ENCODE measurements around the gene LYSMD4. TPM values are rescaled to one million over a fixed set of nuclear protein-coding genes. Genes with fewer than 3 reads are reported as not detected.
"Not testable (repeated sequence)": the region's sequence is repeated elsewhere in the genome, so short reads cannot be mapped to it uniquely, and the experiment has no call there.

LYSMD4 gene
- total RNA-seq, 3 donors from 2014 or later: 12.1 to 16.0 (median 12.2) TPM

DNA sequence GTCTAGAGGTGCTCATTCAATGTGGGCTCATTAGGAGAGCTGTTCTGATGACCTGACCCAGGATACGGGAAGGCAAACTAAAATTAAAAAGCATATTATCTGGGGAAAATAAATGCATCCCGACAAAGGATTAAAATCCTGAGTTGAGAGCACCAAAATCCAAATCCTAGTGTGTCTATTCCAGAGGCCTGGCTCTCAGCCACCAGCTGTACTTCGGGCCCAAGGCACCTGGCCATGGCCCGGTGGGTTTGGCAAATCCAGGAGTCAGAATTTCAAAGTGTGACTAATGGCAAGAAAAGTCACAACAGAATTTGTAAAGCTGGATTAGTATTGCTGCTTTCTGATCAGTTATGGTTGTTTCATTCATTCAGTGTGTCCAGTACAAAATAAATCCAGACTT lies 2.6 kb upstream of the LYSMD4 start:
- DNase-seq (ENCODE audit: low spot score in 2 of 2): no peak
- Histone ChIP-seq H3K9me3 (no peaks in the 10 kb centered on the region), H3K36me3 (no peaks in the 10 kb centered on the region), H3K4me3 (no peak overlapping the region), H3K4me1 (peaks cover 0 to 5% of the 10 kb centered on the region in 2 donors), H3K27ac (no peak overlapping the region), H3K27me3 (no peaks in the 10 kb centered on the region)
- intact Hi-C loops (cut with DNase I; ENCODE audit: low total_unique reads): no loop called here
- no peak for TF ChIP-seq POLR2A (IDR thresholded peaks at IDR 0.05)
- TF ChIP-seq, protein P1, sequence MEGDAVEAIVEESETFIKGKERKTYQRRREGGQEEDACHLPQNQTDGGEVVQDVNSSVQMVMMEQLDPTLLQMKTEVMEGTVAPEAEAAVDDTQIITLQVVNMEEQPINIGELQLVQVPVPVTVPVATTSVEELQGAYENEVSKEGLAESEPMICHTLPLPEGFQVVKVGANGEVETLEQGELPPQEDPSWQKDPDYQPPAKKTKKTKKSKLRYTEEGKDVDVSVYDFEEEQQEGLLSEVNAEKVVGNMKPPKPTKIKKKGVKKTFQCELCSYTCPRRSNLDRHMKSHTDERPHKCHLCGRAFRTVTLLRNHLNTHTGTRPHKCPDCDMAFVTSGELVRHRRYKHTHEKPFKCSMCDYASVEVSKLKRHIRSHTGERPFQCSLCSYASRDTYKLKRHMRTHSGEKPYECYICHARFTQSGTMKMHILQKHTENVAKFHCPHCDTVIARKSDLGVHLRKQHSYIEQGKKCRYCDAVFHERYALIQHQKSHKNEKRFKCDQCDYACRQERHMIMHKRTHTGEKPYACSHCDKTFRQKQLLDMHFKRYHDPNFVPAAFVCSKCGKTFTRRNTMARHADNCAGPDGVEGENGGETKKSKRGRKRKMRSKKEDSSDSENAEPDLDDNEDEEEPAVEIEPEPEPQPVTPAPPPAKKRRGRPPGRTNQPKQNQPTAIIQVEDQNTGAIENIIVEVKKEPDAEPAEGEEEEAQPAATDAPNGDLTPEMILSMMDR (IDR thresholded peaks at IDR 0.05): no peak
- no peak for TF ChIP-seq POLR2AphosphoS5 (IDR thresholded peaks at IDR 0.05)

DNA sequence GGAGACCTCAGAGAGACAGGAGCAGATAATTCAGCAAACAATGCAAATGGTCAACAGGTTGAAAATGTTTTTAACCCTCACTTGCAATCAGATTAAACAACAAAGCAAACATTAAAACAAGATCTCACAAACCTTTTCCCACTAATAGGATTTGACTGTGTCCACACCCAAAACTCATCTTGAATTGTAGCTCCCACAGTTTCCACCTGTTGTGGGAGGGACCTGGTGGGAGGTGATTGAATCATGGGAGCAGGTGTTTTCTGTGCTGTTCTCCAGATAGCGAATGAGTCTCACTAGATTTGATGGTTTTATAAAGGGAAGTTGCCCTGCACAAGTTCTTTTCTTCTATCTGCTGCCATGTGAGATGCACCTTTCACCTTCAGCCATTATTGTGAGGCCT lies 1.3 kb upstream of the LYSMD4 start:
- no peak for DNase-seq (ENCODE audit: low spot score in 2 of 2)
- peaks cover 0 to 5% of the 10 kb centered on the region in 2 donors for H3K4me1 ChIP-seq
- intact Hi-C loops (cut with DNase I; ENCODE audit: low total_unique reads): no loop called here
- TF ChIP-seq POLR2AphosphoS5 (IDR thresholded peaks at IDR 0.05) (no peak), POLR2A (IDR thresholded peaks at IDR 0.05) (no peak)
- TF ChIP-seq, protein P1 (IDR thresholded peaks at IDR 0.05): no peak
- no peak overlapping the region for H3K27ac ChIP-seq
- H3K36me3 ChIP-seq: no peaks in the 10 kb centered on the region
- no peaks in the 10 kb centered on the region for H3K27me3 ChIP-seq
- no peak overlapping the region for H3K4me3 ChIP-seq
- H3K9me3 ChIP-seq: no peaks in the 10 kb centered on the region

DNA sequence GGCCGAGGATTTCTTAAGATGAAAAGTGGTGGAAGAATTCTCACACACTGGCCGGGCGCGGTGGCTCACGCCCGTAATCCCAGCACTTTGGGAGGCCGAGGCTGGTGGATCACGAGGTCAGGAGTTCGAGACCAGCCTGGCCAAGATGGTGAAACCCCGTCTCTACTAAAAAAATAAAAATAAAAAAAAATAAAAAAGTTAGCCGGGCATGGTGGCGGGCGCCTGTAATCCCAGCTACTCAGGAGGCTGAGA lies 729 bp upstream of the LYSMD4 start:
- Histone ChIP-seq H3K27ac (peak overlapping the region; percentile 90 to 93), H3K4me3 (peak overlapping the region; percentile 85 to 98 (median 95))
- H3K36me3 ChIP-seq; intact Hi-C loops (cut with DNase I; ENCODE audit: low total_unique reads); DNase-seq (ENCODE audit: low spot score in 2 of 2); H3K4me1 ChIP-seq; H3K27me3 ChIP-seq; H3K9me3 ChIP-seq: not testable (repeated sequence)

DNA sequence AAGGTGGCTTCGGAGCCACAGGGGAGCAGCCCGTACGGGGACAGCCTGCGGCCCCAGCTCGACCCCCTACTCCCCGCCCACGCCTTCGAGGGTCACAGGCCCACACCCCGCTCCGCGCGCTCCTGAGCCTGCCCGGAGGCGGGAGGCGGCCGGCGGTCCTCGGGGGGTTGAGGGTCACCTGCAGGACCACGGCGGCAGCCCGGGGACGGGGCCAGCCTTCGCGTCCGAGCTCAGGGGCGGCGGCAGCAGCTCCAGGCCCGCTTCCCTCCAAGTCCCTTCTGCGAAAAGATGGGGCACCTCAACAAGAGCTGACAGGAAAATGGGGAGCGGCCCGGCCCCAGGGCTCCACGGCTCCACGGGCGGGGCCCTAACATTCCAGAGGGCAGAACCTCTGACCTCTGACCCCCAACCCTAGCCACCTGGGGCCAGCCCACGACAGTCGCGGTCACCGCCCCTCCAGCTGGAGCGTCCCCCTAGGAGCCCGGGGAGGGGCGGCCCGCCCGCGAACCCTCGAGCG lies 428 bp downstream of the LYSMD4 start:
- TF ChIP-seq POLR2A (IDR thresholded peaks at IDR 0.05) (no peak), POLR2AphosphoS5 (IDR thresholded peaks at IDR 0.05) (no peak)
- TF ChIP-seq, protein P1 (IDR thresholded peaks at IDR 0.05): no peak
- Histone ChIP-seq H3K27ac (peak overlapping the region; percentile 90 to 93), H3K36me3 (no peaks in the 10 kb centered on the region), H3K4me3 (peak overlapping the region; percentile 85 to 98 (median 95)), H3K27me3 (no peaks in the 10 kb centered on the region), H3K4me1 (peaks cover 0 to 5% of the 10 kb centered on the region in 2 donors), H3K9me3 (no peaks in the 10 kb centered on the region)
- DNase-seq (ENCODE audit: low spot score in 2 of 2): peak in 1 of 2 donors; percentile 24
- intact Hi-C loops (cut with DNase I; ENCODE audit: low total_unique reads): no loop called here

DNA sequence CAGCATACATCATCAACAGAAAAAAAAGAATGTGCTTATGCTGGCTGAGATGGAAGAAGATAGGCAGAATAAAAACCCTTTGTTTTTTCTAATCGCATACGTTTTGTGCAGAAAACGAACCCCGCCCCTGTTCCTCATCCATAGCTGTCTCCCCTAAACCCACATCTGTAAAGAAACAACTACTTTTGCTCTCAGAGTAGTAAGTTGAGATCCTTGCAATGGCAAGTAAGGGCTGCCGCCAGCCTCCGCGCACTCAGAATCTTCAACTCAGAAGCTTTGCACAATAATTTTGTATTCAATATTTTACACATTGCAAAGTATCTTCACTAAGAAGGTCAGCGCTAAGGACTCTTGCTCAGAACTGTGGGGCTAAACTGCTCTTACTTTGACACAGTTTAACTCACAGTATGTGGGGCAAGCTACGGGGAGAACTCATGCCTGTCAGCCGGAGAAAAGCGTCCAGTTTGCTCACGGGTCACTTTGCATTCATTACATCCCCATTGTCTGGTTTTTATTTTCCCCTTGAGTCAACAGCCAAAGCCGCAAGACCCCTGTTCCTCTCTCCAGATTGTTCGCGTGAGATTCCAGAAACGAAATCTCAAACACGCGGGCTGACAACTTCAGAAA lies 1.0 kb downstream of the LYSMD4 start:
- H3K4me3 ChIP-seq: peak overlapping the region; percentile 85 to 98 (median 95)
- H3K4me1 ChIP-seq: peaks cover 0 to 5% of the 10 kb centered on the region in 2 donors
- H3K9me3 ChIP-seq: no peaks in the 10 kb centered on the region
- intact Hi-C loops (cut with DNase I; ENCODE audit: low total_unique reads): no loop called here
- no peaks in the 10 kb centered on the region for H3K27me3 ChIP-seq
- H3K27ac ChIP-seq: peak overlapping the region; percentile 90 to 93
- H3K36me3 ChIP-seq: no peaks in the 10 kb centered on the region
- TF ChIP-seq POLR2AphosphoS5 (IDR thresholded peaks at IDR 0.05): peak in 1 of 3 donors; percentile 6
- TF ChIP-seq, protein P1 (IDR thresholded peaks at IDR 0.05): no peak
- DNase-seq (ENCODE audit: low spot score in 2 of 2): no peak

All from breast epithelium (tissue), 4 donors.